A673 (cell line): ENCODE measurements around the gene TMEM184A. TPM values are rescaled to one million over a fixed set of nuclear protein-coding genes. Genes with fewer than 3 reads are reported as not detected.
A peak's percentile ranks its signal among the peaks of the same experiment; 100 is the strongest.

Experiments
- Bru-seq: library from RNA; stranded (reverse); fragments of 400-500 nt; gene quantifications from one replicate; lab custom pipeline; 2021; lab: Mats Ljungman, UMichigan
- BruChase-seq, 2 experiments: library from RNA; stranded (reverse); fragments of 400-500 nt; gene quantifications; one replicate each; lab custom pipeline; 2021; lab: Mats Ljungman, UMichigan
- BruUV-seq: library from RNA; stranded (reverse); fragments of 400-500 nt; replicated peaks from 2 replicates; lab custom pipeline; 2021; lab: Mats Ljungman, UMichigan
- CTCF ChIA-PET: fragments of 300-600 bp; sonication (Branson Sonifier 250); formaldehyde crosslinking; loops from one replicate; lab custom pipeline; 2022; ENCODE audit warnings: antibody characterized with exemption; lab: Charles Lee
- POLR2A ChIA-PET: fragments of 300-600 bp; sonication (Branson Sonifier 250); formaldehyde crosslinking; loops from one replicate; lab custom pipeline; 2022; ENCODE audit warnings: antibody characterized with exemption; ENCODE audit not compliant: low non-redundant PET; lab: Charles Lee
- DNase-seq: peaks from one replicate; pipeline ENCODE4 v3.0.0-alpha.2; 2015; ENCODE audit warnings: low spot score
- H3K27ac ChIP-seq: fragments of 200-600 bp; sonication (generic); 2 replicates; pipeline ENCODE4 v1.5.1; 2016; ENCODE audit warnings: mixed run types, low read depth, mild to moderate bottlenecking, mixed read lengths, antibody characterized with exemption, low read length; ENCODE audit not compliant: poor library complexity, severe bottlenecking
- H3K27me3 ChIP-seq: fragments of 200-600 bp; sonication (generic); replicated peaks from 2 replicates; pipeline ENCODE4 v1.6.1; 2017; ENCODE audit warnings: mixed run types, low read depth, mild to moderate bottlenecking, mixed read lengths, antibody characterized with exemption, low read length; ENCODE audit not compliant: insufficient read depth, poor library complexity
- H3K36me3 ChIP-seq: fragments of 200-600 bp; sonication (generic); 2 replicates; pipeline ENCODE4 v1.6.1; 2016; ENCODE audit warnings: mixed run types, mild to moderate bottlenecking, mixed read lengths, antibody characterized with exemption, low read length; ENCODE audit not compliant: insufficient read depth, poor library complexity, severe bottlenecking
- H3K4me1 ChIP-seq: fragments of 200-600 bp; sonication (generic); 2 replicates; pipeline ENCODE4 v1.6.1; 2017; ENCODE audit warnings: mixed run types, mild to moderate bottlenecking, mixed read lengths, antibody characterized with exemption, low read length; ENCODE audit not compliant: insufficient read depth, poor library complexity, severe bottlenecking
- H3K4me3 ChIP-seq: fragments of 200-600 bp; sonication (generic); 2 replicates; pipeline ENCODE4 v1.5.1; 2016; ENCODE audit warnings: low read depth, mixed run types, mild to moderate bottlenecking, mixed read lengths, low read length; ENCODE audit not compliant: poor library complexity, severe bottlenecking
- H3K9me3 ChIP-seq: fragments of 200-600 bp; sonication (generic); 2 replicates; pipeline ENCODE4 v1.6.1; 2016; ENCODE audit warnings: mixed run types, low read depth, mild to moderate bottlenecking, mixed read lengths, antibody characterized with exemption, low read length; ENCODE audit not compliant: poor library complexity, severe bottlenecking
- EZH2 ChIP-seq: fragments of 200-600 bp; sonication (generic); IDR thresholded peaks from 2 replicates; pipeline ENCODE4 v1.6.1; 2017; ENCODE audit warnings: borderline replicate concordance, low read depth, mild to moderate bottlenecking, mixed read lengths, antibody characterized with exemption, low read length; ENCODE audit not compliant: poor library complexity, severe bottlenecking
- intact Hi-C: fragments of 100-400 bp; cut with micrococcal nuclease; formaldehyde crosslinking; loops from one replicate; pipeline ENCODE4 v1.10.0; 2022; ENCODE audit not compliant: unreplicated experiment
- long read RNA-seq: library from polyadenylated mRNA; stranded (forward); transcript quantifications from one replicate; pipeline ENCODE4 v2.0.0, GENCODE V29; 2022
- total RNA-seq: library from RNA; stranded (reverse); gene quantifications from 2 replicates; pipeline ENCODE4 v1.2.3, GENCODE V29; 2021
- TF ChIP-seq, protein P1 (sequence below): fragments of 300-800, 200-600 bp; sonication (generic); conservative IDR thresholded peaks from 2 replicates; pipeline ENCODE4 v1.5.1; 2017; ENCODE audit warnings: low read depth, mild to moderate bottlenecking, antibody characterized with exemption, low read length, moderate library complexity, mixed read lengths

The TMEM184A gene
- total RNA-seq (not detected in 2 replicates), Bru-seq, nascent RNA (not detected), BruChase-seq, experiment 1, labeled RNA remaining after a 2-hour chase (not detected), BruChase-seq, experiment 2, labeled RNA remaining after a 6-hour chase (percentile 6 among the genes with signal in this experiment)
- long read RNA-seq = 0 reads

DNA sequence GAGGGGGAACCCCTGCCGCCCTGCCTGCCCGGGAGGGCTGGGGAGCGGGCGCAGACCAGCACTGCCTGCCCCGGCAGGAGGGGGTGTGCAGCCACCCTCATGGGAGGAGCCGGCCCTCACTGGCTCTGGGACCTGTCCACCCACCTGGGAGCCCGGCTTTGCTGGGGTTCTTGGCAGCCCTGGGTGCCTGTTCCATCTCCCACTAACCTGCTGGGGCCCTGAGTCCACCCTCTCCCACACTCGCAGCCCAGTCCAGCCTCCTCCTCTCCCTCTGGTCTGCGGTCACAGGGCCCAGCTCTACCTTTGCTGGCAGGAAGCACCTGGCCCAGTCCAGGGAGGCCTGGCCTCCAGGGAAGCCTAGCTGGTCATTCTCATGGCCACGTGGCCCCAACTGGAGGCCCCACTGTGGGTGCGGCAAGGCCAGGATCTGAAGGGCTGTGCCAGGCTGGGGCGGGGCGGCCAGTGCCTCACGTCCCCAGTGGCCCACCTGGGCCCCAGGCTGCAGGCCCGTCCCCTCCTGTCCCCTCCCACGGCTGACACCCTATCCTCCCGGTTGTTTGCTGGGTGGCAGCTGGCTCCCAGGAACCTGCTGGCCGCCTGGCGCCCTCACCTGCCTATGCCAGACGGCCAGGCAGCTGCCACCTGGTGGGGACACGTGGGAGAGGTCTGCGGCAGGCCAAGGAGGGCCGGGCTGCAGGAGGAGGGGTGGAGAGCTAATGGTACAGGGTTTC is at the start of gene TMEM184A:
TMEM184A (minus strand) TSS at position 393 of the 731 bp plus-strand sequence. CDS start 721 bp downstream, outside the sequence.
- Histone ChIP-seq H3K27me3 (no peaks in the 10 kb centered on the region), H3K4me3 (no peak within 1 kb of the TSS), H3K36me3 (no peaks in the 10 kb centered on the region), H3K9me3 (no peaks in the 10 kb centered on the region), H3K27ac (no peak within 1 kb of the TSS), H3K4me1 (no peaks in the 10 kb centered on the region)
- intact Hi-C loops = no loop called here
- ChIA-PET CTCF (interaction anchor here (0.6 kb wide), 1 partner anchor 302 kb away, joined by 3 read pairs; no protein-coding TSS in a partner anchor), POLR2A (no interaction called here)
- no peak for DNase-seq
- no peak for TF ChIP-seq EZH2
- TF ChIP-seq, protein P1, sequence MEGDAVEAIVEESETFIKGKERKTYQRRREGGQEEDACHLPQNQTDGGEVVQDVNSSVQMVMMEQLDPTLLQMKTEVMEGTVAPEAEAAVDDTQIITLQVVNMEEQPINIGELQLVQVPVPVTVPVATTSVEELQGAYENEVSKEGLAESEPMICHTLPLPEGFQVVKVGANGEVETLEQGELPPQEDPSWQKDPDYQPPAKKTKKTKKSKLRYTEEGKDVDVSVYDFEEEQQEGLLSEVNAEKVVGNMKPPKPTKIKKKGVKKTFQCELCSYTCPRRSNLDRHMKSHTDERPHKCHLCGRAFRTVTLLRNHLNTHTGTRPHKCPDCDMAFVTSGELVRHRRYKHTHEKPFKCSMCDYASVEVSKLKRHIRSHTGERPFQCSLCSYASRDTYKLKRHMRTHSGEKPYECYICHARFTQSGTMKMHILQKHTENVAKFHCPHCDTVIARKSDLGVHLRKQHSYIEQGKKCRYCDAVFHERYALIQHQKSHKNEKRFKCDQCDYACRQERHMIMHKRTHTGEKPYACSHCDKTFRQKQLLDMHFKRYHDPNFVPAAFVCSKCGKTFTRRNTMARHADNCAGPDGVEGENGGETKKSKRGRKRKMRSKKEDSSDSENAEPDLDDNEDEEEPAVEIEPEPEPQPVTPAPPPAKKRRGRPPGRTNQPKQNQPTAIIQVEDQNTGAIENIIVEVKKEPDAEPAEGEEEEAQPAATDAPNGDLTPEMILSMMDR = peak; percentile 42
- BruUV-seq = no TSS peak

DNA sequence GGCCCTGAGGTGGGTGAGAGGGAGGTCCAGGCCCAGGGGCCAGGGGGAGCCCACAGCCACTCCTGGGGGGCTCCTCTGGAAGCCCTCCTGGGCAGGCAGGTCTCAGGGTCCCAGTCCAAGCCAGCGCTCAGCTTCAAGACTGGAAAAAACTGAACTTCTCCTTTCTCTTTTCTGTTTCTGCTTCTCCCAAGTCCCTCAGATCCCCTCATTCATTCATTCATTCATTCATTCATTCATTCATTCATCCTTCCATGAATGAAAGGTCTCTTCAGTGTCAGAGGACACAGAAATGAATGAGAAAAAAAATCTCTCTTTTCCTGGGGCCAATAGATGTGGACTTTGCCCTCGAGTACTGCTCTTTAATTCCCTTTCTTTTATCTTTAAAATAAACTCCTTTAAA is 48.4 kb upstream of the TMEM184A start:
- CTCF ChIA-PET = no interaction called here
- Histone ChIP-seq H3K9me3 (no peaks in the 10 kb centered on the region), H3K4me1 (no peaks in the 10 kb centered on the region), H3K36me3 (no peaks in the 10 kb centered on the region), H3K27ac (no peak overlapping the region), H3K27me3 (no peaks in the 10 kb centered on the region), H3K4me3 (no peak overlapping the region)
- no TSS peak for BruUV-seq
- POLR2A ChIA-PET = no interaction called here
- TF ChIP-seq, protein P1 = no peak
- TF ChIP-seq EZH2 = no peak
- intact Hi-C loops = no loop called here
- no peak for DNase-seq

DNA sequence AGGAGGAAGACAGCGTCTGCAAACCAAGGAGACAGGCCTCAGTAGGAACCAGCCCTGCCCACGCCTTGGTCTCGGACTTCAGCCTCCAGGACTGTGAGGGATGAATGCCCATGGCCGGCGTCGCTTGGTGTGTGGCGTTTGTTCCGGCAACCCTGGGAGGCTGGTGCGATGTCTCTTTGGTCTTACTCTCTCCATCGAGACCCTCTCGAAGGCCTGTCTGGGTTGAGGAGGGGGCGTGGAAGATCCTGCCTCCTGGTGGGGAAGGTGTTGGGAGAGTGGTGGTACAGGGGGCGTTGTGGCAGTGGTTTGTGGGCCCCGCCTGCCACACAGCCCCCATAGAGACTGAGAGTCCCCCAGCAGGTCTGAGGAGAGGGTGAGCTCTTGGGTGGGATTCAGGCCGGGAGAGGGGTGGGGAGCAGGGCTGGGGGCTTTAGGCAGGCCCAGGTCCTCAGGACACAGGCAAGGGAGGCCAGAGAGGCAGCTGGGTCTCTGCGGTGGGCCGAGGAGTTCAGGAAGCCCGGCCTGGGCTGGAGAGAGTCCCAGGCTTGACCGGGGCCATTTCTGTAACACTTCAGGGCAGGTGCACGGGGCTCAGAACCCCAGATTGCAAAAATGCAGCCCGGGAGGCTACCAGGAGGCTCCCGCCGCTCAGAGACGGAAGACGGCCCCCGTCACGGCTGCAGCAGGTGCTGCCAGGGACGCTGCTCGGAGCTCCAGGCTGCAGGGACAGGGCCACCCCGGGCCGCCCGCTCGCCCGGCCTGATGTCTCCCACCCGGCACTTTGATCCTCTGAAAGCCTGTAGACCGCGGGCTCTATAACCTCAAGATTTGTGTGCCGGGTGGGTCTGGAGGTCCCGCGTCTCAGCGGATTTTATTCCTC is 47.6 kb upstream of the TMEM184A start:
- Histone ChIP-seq H3K27ac (no peak overlapping the region), H3K9me3 (no peaks in the 10 kb centered on the region), H3K4me3 (no peak overlapping the region), H3K4me1 (no peaks in the 10 kb centered on the region), H3K27me3 (no peaks in the 10 kb centered on the region), H3K36me3 (no peaks in the 10 kb centered on the region)
- ChIA-PET POLR2A (no interaction called here), CTCF (no interaction called here)
- intact Hi-C loops = no loop called here
- TF ChIP-seq, protein P1 = no peak
- TF ChIP-seq EZH2 = no peak
- BruUV-seq = no TSS peak
- no peak for DNase-seq
